KMS-11 (cell line): Measurements from ENCODE around the gene KCNS1.

ENCODE experiments used
- H2AFZ ChIP-seq: fragments of 200-600 bp; sonication (generic); 2 replicates; pipeline ENCODE4 v1.6.1; 2016; ENCODE audit warnings: antibody characterized with exemption, mixed run types, low read depth
- H3K27ac ChIP-seq: fragments of 200-600 bp; sonication (generic); 2 replicates; pipeline ENCODE4 v1.6.1; 2016; ENCODE audit warnings: mild to moderate bottlenecking, mixed run types
- H3K27me3 ChIP-seq: fragments of 200-600 bp; sonication (generic); 2 replicates; pipeline ENCODE4 v1.6.1; 2017; ENCODE audit warnings: mild to moderate bottlenecking, low read depth, mixed run types, moderate library complexity; ENCODE audit not compliant: insufficient read depth
- H3K36me3 ChIP-seq: fragments of 200-600 bp; sonication (generic); 2 replicates; pipeline ENCODE4 v1.6.1; 2017; ENCODE audit warnings: mild to moderate bottlenecking, mixed run types; ENCODE audit not compliant: insufficient read depth
- H3K4me1 ChIP-seq: fragments of 200-600 bp; sonication (generic); 2 replicates; pipeline ENCODE4 v1.6.1; 2016; ENCODE audit warnings: mild to moderate bottlenecking, low read depth, mixed run types; ENCODE audit not compliant: poor library complexity, severe bottlenecking
- H3K4me2 ChIP-seq: fragments of 200-600 bp; sonication (generic); 2 replicates; pipeline ENCODE4 v1.7.0; 2016; ENCODE audit warnings: mild to moderate bottlenecking, mixed run types
- H3K4me3 ChIP-seq: fragments of 200-600 bp; sonication (generic); IDR thresholded peaks from 2 replicates; pipeline ENCODE4 v1.6.1; 2017; ENCODE audit warnings: low read depth, low read length, mixed read lengths; ENCODE audit not compliant: insufficient read depth
- H3K79me2 ChIP-seq: fragments of 200-600 bp; sonication (generic); 2 replicates; pipeline ENCODE4 v1.6.1; 2016; ENCODE audit warnings: low read depth, mixed run types; ENCODE audit not compliant: insufficient read depth
- H3K9ac ChIP-seq: fragments of 200-600 bp; sonication (generic); 2 replicates; pipeline ENCODE4 v1.6.1; 2016; ENCODE audit warnings: mild to moderate bottlenecking, mixed run types
- H4K20me1 ChIP-seq: fragments of 200-600 bp; sonication (generic); 2 replicates; pipeline ENCODE4 v1.6.1; 2016; ENCODE audit warnings: mild to moderate bottlenecking, mixed run types; ENCODE audit not compliant: insufficient read depth
- TF ChIP-seq, protein P1 (sequence below): fragments of 200-600 bp; sonication (generic); conservative IDR thresholded peaks from 2 replicates; pipeline ENCODE4 v1.6.1; 2017; ENCODE audit warnings: low read depth, mild to moderate bottlenecking, antibody characterized with exemption, low read length, moderate library complexity, mixed read lengths

The KCNS1 gene

DNA sequence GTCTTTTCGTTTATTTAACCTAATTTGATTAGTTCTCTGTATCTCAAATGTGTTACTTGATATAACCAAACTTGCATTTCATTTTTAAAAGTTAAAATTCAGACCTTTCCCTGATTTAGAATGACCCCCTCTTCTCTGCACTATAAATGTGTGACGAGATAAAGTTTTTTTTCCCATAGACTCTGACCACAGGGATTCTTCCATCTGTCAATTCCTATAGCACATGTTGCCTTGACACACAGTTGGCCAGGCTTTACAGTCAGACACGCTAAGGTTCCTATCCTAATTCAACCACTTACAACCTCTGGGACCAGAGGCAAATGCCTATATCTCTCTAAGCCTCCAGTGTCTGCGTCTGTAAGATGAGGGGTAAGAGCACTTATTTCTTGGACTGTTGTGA lies 40.6 kb downstream of the KCNS1 start:
- H4K20me1 ChIP-seq = no peaks in the 10 kb centered on the region
- peak overlapping the region; percentile 88 for H3K27ac ChIP-seq
- peaks cover 52% of the 10 kb centered on the region; the same call in 1 of the 2 replicates for H3K79me2 ChIP-seq
- no peaks in the 10 kb centered on the region for H3K27me3 ChIP-seq
- no peak overlapping the region for H2AFZ ChIP-seq
- no peak overlapping the region for H3K4me3 ChIP-seq
- peak overlapping the region; percentile 95 for H3K4me2 ChIP-seq
- H3K4me1 ChIP-seq = peaks cover 100% of the 10 kb centered on the region
- H3K9ac ChIP-seq = no peak overlapping the region; the same call in 1 of the 2 replicates
- TF ChIP-seq, protein P1, sequence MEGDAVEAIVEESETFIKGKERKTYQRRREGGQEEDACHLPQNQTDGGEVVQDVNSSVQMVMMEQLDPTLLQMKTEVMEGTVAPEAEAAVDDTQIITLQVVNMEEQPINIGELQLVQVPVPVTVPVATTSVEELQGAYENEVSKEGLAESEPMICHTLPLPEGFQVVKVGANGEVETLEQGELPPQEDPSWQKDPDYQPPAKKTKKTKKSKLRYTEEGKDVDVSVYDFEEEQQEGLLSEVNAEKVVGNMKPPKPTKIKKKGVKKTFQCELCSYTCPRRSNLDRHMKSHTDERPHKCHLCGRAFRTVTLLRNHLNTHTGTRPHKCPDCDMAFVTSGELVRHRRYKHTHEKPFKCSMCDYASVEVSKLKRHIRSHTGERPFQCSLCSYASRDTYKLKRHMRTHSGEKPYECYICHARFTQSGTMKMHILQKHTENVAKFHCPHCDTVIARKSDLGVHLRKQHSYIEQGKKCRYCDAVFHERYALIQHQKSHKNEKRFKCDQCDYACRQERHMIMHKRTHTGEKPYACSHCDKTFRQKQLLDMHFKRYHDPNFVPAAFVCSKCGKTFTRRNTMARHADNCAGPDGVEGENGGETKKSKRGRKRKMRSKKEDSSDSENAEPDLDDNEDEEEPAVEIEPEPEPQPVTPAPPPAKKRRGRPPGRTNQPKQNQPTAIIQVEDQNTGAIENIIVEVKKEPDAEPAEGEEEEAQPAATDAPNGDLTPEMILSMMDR = no peak
- H3K36me3 ChIP-seq = no peaks in the 10 kb centered on the region; the same call in 1 of the 2 replicates

DNA sequence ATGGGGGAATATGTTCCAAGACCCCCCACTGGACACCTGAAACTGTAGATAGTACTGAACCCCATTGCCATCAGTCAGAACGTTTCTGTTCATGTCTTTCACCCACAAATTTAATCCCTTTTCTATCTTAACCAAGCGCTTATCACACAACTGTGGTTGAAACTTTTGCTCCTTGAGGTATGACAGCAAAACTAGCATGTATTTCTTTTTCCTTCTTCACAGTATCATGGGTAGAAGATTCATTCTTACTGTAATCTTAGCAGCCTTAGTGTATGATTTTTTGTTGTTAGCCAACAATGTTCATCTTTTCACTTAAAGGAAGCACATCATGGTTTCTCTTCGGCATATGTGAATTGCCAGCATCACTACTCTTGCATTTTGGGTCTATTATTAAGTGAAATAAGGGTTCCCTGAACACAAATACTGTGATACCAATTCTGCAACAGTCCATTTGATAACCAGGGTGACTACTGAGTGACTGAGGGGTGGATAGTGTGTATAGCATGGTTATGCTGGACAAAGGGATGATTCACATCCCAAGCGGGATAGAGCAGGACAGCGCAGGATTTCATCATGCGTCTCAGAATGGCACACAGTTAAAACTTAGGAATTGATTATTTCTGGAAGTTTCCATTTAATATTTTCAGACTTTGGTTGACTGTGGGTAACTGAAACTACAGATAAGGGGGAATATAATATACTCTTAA lies 41.8 kb downstream of the KCNS1 start:
- peaks cover 40% of the 10 kb centered on the region; the same call in 1 of the 2 replicates for H3K79me2 ChIP-seq
- H3K36me3 ChIP-seq = no peaks in the 10 kb centered on the region; the same call in 1 of the 2 replicates
- H2AFZ ChIP-seq = no peak overlapping the region
- H3K4me1 ChIP-seq = peaks cover 100% of the 10 kb centered on the region
- H3K4me2 ChIP-seq = peak overlapping the region; percentile 95
- no peaks in the 10 kb centered on the region for H3K27me3 ChIP-seq
- no peak overlapping the region for H3K4me3 ChIP-seq
- peak overlapping the region; percentile 25; the same call in 1 of the 2 replicates for H3K9ac ChIP-seq
- peak overlapping the region; percentile 88 for H3K27ac ChIP-seq
- TF ChIP-seq, protein P1 = no peak; the same call in 1 of the 2 replicates
- no peaks in the 10 kb centered on the region for H4K20me1 ChIP-seq

DNA sequence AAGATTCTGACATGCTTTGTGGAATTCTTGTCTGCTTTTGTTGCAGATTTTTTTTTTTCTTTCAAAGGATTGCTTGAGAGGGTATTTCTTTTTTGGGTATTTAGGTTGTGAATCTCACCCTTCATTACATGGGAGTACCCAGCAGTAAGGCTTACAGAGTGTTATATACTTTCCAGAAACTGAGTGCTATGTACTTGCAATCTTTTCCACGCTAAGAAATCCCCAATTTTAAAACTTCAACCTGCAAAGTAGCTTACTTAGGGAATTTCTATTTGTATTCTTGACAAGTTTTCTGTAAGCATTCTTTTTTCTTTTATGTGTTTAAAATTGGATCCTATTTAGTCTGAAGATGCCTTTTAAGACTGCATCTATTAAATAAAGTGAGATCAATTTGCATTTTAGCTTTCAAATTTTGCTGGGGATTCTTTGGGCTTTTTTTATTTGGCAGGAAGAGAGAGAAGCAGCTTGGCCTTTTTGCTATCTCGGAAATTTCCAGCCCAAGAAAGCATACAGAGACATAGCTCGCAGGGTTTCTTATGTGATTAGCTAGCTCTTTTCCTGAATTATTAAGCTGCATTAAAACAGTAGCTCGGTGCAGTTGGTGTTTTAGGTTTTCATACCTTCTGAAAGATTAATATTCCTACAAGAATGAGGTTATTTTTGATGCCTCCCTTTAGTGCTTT lies 42.6 kb downstream of the KCNS1 start:
- Histone ChIP-seq H3K79me2 (peaks cover 36% of the 10 kb centered on the region; the same call in 1 of the 2 replicates), H3K4me1 (peaks cover 100% of the 10 kb centered on the region), H2AFZ (no peak overlapping the region), H3K4me3 (no peak overlapping the region), H3K4me2 (peak overlapping the region; percentile 95), H4K20me1 (no peaks in the 10 kb centered on the region), H3K9ac (peak overlapping the region; percentile 25; the same call in 1 of the 2 replicates), H3K27me3 (no peaks in the 10 kb centered on the region), H3K36me3 (no peaks in the 10 kb centered on the region; the same call in 1 of the 2 replicates), H3K27ac (peak overlapping the region; percentile 88)
- TF ChIP-seq, protein P1 = no peak

GRCh38 chr20:45056473-45057173 lies 44.3 kb downstream of the KCNS1 start:
- Histone ChIP-seq H3K4me1 (peaks cover 100% of the 10 kb centered on the region), H2AFZ (no peak overlapping the region), H3K4me2 (peak overlapping the region; percentile 95), H3K9ac (no peak overlapping the region), H4K20me1 (no peaks in the 10 kb centered on the region), H3K27ac (peak overlapping the region; percentile 92; the same call in 1 of the 2 replicates), H3K27me3 (no peaks in the 10 kb centered on the region), H3K79me2 (peaks cover 27% of the 10 kb centered on the region; the same call in 1 of the 2 replicates), H3K4me3 (no peak overlapping the region), H3K36me3 (no peaks in the 10 kb centered on the region; the same call in 1 of the 2 replicates)
- TF ChIP-seq, protein P1 = no peak
